ENCODE data around the gene RC3H1. TPM values are rescaled to one million over a fixed set of nuclear protein-coding genes. Genes with fewer than 3 reads are reported as not detected.

The RC3H1 gene
- total RNA-seq, 1 donor from 2014 or later, result 32.8 TPM

DNA sequence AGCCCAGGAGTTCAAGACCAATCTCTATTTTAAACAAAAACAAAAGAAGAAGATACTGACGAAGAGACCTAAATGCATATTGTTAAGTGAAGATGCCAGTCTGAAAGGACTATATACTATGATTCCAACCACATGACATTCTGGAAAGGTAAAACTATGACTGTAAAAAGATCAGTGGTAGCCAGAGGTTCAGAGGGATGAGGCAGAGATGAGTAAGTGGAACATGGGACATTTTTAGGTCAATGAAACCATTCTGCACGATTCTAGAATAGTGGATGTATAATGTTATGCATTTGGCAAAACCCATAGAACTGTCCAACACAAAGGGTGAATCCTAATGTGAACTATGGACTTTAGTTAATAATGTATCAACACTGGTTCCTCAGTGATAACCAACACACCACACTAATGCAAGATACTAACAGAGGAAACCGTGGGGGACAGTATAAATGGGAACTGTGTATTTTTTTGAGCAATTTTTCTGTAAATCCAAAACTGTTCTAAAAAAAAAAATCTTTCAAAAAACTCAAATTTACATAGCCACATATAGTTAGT is 8.2 kb downstream of the RC3H1 start:
- Histone ChIP-seq H3K4me1 (peaks cover under 1% of the 10 kb centered on the region), H3K4me2 (no peak overlapping the region), H3K79me2 (ENCODE audit: low read depth) (peaks cover 100% of the 10 kb centered on the region), H2AFZ (replicated peaks) (no peak overlapping the region), H3K36me3 (no peaks in the 10 kb centered on the region), H3K4me3 (no peak overlapping the region), H4K20me1 (ENCODE audit: low read depth) (peaks cover 78% of the 10 kb centered on the region), H3K9ac (no peak overlapping the region), H3F3A (ENCODE audit: low read depth) (no peaks in the 10 kb centered on the region), H3K27me3 (no peaks in the 10 kb centered on the region), H3K9me3 (ENCODE audit: low read depth) (no peaks in the 10 kb centered on the region), H3K27ac (no peak overlapping the region)
- DNase-seq (ENCODE audit: low spot score), result no peak
- TF ChIP-seq EZH2 (IDR thresholded peaks at IDR 0.05), result no peak
- no peak for TF ChIP-seq EZH2phosphoT487 (IDR thresholded peaks at IDR 0.05)
- TF ChIP-seq, protein P1, sequence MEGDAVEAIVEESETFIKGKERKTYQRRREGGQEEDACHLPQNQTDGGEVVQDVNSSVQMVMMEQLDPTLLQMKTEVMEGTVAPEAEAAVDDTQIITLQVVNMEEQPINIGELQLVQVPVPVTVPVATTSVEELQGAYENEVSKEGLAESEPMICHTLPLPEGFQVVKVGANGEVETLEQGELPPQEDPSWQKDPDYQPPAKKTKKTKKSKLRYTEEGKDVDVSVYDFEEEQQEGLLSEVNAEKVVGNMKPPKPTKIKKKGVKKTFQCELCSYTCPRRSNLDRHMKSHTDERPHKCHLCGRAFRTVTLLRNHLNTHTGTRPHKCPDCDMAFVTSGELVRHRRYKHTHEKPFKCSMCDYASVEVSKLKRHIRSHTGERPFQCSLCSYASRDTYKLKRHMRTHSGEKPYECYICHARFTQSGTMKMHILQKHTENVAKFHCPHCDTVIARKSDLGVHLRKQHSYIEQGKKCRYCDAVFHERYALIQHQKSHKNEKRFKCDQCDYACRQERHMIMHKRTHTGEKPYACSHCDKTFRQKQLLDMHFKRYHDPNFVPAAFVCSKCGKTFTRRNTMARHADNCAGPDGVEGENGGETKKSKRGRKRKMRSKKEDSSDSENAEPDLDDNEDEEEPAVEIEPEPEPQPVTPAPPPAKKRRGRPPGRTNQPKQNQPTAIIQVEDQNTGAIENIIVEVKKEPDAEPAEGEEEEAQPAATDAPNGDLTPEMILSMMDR (IDR thresholded peaks at IDR 0.05), result no peak
- Mint-ChIP-seq H3K9me3 (peaks cover 9% of the 10 kb centered on the region), H3K4me1 (peaks cover 5% of the 10 kb centered on the region), H3K4me3 (no peak overlapping the region), H3K27ac (no peak overlapping the region), H3K27me3 (ENCODE audit: insufficient read depth, low read depth) (no peaks in the 10 kb centered on the region), H3K36me3 (peaks cover 36% of the 10 kb centered on the region)

DNA sequence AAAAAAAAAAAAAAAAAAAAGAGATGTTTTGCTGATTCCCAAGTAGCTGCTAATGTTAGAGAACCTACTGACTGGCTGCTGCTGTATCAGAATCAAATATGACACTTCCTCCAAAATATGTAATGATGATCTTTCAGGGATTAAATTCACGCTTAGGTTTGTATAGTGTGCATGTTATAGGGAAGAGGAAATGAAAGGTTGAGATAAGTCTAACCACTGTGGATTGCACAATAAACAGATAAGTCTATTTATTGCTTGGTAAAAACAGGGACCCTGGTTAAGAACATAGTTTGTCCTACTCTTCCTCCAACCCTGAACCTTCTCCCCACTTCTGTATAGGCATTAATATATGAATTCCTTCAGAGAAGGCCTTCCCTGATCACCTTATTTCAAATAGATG is 13.2 kb downstream of the RC3H1 start:
- Histone ChIP-seq H3F3A (ENCODE audit: low read depth) (no peaks in the 10 kb centered on the region), H4K20me1 (ENCODE audit: low read depth) (peaks cover 70% of the 10 kb centered on the region), H3K4me2 (no peak overlapping the region), H2AFZ (replicated peaks) (no peak overlapping the region), H3K27me3 (no peaks in the 10 kb centered on the region), H3K9me3 (ENCODE audit: low read depth) (no peaks in the 10 kb centered on the region), H3K4me1 (no peaks in the 10 kb centered on the region), H3K27ac (no peak overlapping the region), H3K4me3 (no peak overlapping the region), H3K79me2 (ENCODE audit: low read depth) (peaks cover 100% of the 10 kb centered on the region), H3K36me3 (no peaks in the 10 kb centered on the region), H3K9ac (no peak overlapping the region)
- no peaks in the 10 kb centered on the region for H3K4me1 Mint-ChIP-seq
- H3K27ac Mint-ChIP-seq, result no peak overlapping the region
- peaks cover 8% of the 10 kb centered on the region for H3K9me3 Mint-ChIP-seq
- peaks cover 37% of the 10 kb centered on the region for H3K36me3 Mint-ChIP-seq
- no peak for DNase-seq (ENCODE audit: low spot score)
- no peaks in the 10 kb centered on the region for H3K27me3 Mint-ChIP-seq (ENCODE audit: insufficient read depth, low read depth)
- TF ChIP-seq EZH2phosphoT487 (IDR thresholded peaks at IDR 0.05) (no peak), EZH2 (IDR thresholded peaks at IDR 0.05) (no peak)
- TF ChIP-seq, protein P1 (IDR thresholded peaks at IDR 0.05), result no peak
- H3K4me3 Mint-ChIP-seq, result no peak overlapping the region

DNA sequence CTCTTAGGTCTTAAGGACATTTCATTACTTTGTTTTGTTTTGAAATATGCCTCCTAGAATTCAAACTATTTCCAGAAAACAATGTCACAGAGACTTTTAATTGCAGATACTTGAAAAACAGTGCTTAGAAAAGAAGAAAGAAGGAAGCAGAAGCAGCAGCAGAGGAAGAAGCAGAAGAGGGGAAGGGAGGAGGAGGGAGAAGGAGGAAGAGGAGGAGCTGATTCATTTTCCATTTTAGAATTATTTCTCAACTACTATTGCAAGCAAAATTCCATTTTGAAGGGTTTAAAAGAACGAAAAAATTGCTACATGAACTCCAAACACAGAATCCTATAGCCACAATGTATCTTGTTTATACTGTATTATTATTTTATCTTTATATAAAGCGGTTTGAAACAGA is 13.9 kb downstream of the RC3H1 start:
- TF ChIP-seq EZH2 (IDR thresholded peaks at IDR 0.05) (no peak), EZH2phosphoT487 (IDR thresholded peaks at IDR 0.05) (no peak)
- TF ChIP-seq, protein P1 (IDR thresholded peaks at IDR 0.05), result no peak
- Mint-ChIP-seq H3K27ac (no peak overlapping the region), H3K4me1 (no peaks in the 10 kb centered on the region), H3K27me3 (ENCODE audit: insufficient read depth, low read depth) (no peaks in the 10 kb centered on the region), H3K36me3 (peaks cover 35% of the 10 kb centered on the region), H3K4me3 (no peak overlapping the region), H3K9me3 (peaks cover 4% of the 10 kb centered on the region)
- H3K36me3 ChIP-seq, result no peaks in the 10 kb centered on the region
- H3K9ac ChIP-seq, result no peak overlapping the region
- H3K79me2 ChIP-seq (ENCODE audit: low read depth), result peaks cover 100% of the 10 kb centered on the region
- H3K4me1 ChIP-seq, result no peaks in the 10 kb centered on the region
- peaks cover 72% of the 10 kb centered on the region for H4K20me1 ChIP-seq (ENCODE audit: low read depth)
- no peaks in the 10 kb centered on the region for H3F3A ChIP-seq (ENCODE audit: low read depth)
- no peak overlapping the region for H3K27ac ChIP-seq
- H3K9me3 ChIP-seq (ENCODE audit: low read depth), result no peaks in the 10 kb centered on the region
- no peaks in the 10 kb centered on the region for H3K27me3 ChIP-seq
- H2AFZ ChIP-seq (replicated peaks), result no peak overlapping the region
- H3K4me3 ChIP-seq, result no peak overlapping the region
- no peak for DNase-seq (ENCODE audit: low spot score)
- no peak overlapping the region for H3K4me2 ChIP-seq

All from neural progenitor cell (in vitro differentiated cells).